Erythroblast (primary cell): ENCODE measurements around the gene C21orf58.

ENCODE experiments used
- DNase-seq, 2 experiments: peaks; one replicate each; lab custom pipeline; 2025; lab: John Stamatoyannopoulos, UW
- GATA1 ChIP-seq: IDR thresholded peaks from 2 replicates; pipeline ENCODE4 v1.6.1; 2011; ENCODE audit warnings: low read depth, mild to moderate bottlenecking, control low read depth, low read length, moderate library complexity
- POLR2A ChIP-seq: IDR thresholded peaks from 2 replicates; pipeline ENCODE4 v1.6.1; 2011; ENCODE audit warnings: mild to moderate bottlenecking, low read length

The C21orf58 gene

GRCh38 chr21:46357684-46358425, 34.2 kb upstream of the C21orf58 start:
- TF ChIP-seq POLR2A = no peak
- no peak for TF ChIP-seq GATA1

GRCh38 chr21:46357335-46357604, 33.6 kb upstream of the C21orf58 start:
- no peak for DNase-seq
- TF ChIP-seq GATA1 (no peak), POLR2A (no peak)

More at GRCh38 chr21:46357684-46358425, 34.2 kb upstream of the C21orf58 start:
- no peak for DNase-seq

DNA sequence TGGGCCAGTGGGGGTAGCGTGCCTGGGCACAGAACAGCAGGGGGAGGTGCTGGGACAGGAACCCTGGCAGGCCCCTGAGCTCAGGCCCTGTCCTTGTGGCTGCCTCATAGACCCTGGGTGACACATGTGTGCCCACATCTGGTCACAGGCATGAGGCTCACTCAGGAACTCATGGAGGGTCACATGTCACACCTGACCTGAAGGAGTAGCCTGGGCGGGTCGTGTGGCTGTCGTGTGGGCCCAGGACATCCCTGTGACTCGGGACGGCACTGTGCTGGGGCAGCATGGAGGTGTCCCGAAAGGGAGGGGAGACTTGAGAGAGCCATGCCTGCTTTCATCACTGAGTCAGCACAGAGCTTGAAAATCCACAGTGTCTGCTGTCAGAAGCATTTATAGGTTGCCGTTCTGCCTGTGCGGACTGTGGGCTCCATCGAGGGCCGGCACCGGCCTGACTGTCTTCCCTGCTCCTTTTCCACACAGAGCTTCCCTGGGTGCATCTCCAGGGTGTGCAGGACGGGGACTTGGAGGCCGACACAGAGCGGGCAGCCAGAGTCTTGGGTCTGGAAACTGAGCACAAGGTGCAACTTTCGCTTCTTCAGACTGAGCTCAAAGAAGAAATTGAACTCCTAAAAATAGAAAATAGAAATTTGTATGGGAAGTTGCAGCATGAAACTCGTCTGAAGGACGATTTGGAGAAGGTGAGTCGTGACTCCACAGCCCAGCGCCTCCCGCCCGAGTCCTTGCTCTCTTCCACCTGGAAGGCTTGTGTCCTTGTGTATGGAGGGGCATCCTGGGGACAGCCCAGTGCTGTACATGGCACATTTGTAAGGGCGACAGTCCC, 33.0 kb upstream of the C21orf58 start:
- TF ChIP-seq POLR2A = no peak
- no peak for DNase-seq

DNA sequence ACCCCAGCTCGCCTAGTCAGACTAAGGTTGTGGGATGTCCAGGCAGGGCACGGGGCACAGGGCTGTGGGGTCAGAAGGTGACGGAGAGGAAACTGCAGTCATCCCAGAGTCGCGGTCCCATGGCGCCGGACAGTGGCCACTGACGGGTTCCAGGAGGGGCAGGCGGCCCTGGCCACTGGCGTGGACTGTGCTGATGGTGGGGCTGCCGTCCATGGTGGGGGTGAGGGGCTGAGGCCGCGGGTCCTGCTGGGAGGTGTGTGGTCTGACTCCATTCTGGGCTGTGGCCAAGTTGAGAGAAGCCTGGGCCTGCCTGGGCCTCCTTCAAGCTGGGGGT, 32.3 kb upstream of the C21orf58 start:
- DNase-seq = no peak
- TF ChIP-seq GATA1 = no peak
- TF ChIP-seq POLR2A = no peak

- DNase-seq = no peak
- TF ChIP-seq POLR2A (no peak), GATA1 (no peak)
Measured at GRCh38 chr21:46355161-46356004, 31.7 kb upstream of the C21orf58 start.

- no peak for DNase-seq
Measured at GRCh38 chr21:46354518-46354917, 30.8 kb upstream of the C21orf58 start.

DNA sequence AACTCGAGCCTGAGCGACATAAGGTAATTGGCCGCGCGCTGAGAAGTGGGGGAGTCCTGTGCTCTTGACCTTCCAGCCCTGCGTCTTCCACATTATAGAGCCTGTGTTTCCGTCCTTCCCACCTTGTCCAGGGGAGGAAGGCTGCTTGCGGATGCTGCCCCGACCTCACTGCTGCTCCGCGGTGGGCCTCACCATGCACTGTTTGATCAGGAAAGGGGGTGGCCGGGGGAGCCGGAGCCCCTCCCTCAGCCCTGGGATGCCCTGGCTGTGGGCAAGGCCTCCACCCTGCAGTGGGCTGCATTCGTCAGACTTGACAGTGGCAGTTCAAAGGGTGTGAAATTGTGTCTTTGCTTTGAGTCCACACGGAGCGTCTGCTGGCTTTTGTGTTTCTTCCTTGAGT, 30.4 kb upstream of the C21orf58 start:
- TF ChIP-seq GATA1 (no peak), POLR2A (no peak)
- no peak for DNase-seq

More at GRCh38 chr21:46354518-46354917, 30.8 kb upstream of the C21orf58 start:
- TF ChIP-seq POLR2A = no peak

GRCh38 chr21:46352913-46353312, 29.2 kb upstream of the C21orf58 start:
- TF ChIP-seq GATA1 (no peak), POLR2A (no peak)
- no peak for DNase-seq

- TF ChIP-seq POLR2A (no peak), GATA1 (no peak)
- DNase-seq = no peak
Measured at GRCh38 chr21:46352164-46352515, 28.5 kb upstream of the C21orf58 start.

GRCh38 chr21:46351476-46352163, 27.9 kb upstream of the C21orf58 start:
- TF ChIP-seq POLR2A = no peak
- TF ChIP-seq GATA1 = no peak
- DNase-seq = no peak

DNA sequence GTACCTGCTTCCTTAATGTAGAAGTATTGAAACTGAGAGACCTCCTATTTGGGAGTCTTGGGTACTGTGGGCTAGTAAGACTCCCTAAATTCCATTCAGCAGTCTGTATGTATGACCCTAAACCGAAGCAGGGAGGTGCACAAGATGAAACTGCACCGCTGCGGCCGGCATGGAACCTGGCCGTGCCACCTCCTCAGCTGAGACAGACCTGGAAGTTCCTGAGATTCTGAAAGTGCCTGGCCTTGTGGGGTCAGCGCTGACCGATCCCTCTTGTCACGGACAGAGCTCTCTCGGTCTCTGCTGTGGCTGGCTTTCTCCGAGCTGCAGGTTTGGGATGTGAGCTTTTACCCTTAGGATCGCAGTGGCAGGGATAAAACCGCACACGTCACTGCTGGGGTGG, 27.3 kb upstream of the C21orf58 start:
- no peak for DNase-seq
- TF ChIP-seq POLR2A (no peak), GATA1 (no peak)

- no peak for DNase-seq
- TF ChIP-seq GATA1 = no peak
- no peak for TF ChIP-seq POLR2A
Measured at GRCh38 chr21:46350571-46350970, 26.9 kb upstream of the C21orf58 start.

DNA sequence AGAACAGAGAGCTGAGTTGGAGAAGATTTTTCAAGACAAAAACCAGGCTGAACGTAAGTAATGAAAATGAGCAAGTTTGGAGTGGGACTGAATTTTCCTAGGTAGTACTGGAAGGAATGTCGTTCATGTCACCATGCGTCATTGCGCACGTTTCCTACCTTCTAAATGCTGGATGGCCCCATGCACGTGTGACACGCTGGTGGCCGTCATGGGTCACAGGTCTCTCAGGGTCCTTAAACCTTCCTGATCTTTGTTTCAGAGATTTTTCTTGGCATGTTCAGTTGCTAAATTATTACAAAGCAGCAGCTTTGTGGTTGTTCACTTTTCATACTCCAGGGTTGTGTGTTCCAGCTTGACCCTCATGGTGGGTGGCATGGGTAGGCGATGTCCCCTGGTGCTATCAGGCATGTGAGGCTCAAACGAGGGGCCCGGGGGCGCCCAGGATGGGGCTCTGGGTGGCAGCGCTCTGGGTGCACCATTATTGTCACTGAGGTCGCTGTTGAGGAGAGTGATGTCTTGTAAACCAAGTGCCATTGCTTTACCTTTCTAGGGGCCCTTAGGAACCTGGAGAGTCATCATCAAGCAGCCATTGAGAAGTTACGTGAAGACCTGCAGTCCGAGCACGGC, 25.6 kb upstream of the C21orf58 start:
- TF ChIP-seq POLR2A = no peak
- TF ChIP-seq GATA1 = no peak
- no peak for DNase-seq
